ENCODE data around the gene RBM8A.
A peak's percentile ranks its signal among the peaks of the same experiment; 100 is the strongest.

RBM8A gene

DNA sequence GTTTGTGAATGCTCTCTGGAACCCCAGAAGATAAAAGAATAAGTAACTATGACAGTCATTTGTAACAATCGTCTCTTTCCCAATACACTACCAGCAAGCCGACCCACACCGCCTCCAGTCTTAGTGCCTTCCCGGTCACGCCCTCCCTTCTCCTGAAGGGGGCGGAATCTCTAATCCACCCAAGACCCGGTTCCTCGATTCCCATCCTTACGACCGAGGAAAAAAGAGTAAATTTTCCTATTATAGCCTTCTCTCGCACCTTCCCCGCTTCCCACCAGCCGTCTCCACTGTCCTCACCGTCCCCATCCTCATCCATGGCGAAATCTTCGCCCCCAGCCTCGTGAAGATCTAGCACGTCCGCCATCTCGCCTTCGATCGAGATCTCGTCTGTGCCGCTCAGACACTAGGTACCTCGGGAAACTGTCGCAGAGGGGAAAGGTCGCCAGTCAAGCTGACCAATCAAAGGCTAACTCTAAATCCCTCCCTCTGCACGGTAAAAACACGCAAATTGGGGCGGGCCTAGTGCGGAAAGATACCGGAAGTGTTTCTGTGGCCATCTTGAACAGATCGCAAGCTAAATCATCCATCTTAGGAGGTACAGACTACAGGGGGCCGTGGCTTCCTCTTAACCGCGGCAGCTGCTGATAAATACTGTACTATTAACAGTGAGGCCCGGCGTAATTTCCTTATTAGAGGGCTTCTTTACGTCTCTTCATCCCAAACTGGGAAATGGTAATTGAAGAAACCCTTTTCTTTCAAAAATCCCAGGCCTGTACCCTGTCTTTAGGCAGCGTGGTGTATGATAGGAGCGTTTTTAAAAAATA lies at the start of gene RBM8A:
Gene RBM8A (minus strand): TSS at position 422 of the 824 bp plus-strand sequence. CDS start 58 bp downstream, at position 364.
- peak; percentile 95 for DNase-seq

DNA sequence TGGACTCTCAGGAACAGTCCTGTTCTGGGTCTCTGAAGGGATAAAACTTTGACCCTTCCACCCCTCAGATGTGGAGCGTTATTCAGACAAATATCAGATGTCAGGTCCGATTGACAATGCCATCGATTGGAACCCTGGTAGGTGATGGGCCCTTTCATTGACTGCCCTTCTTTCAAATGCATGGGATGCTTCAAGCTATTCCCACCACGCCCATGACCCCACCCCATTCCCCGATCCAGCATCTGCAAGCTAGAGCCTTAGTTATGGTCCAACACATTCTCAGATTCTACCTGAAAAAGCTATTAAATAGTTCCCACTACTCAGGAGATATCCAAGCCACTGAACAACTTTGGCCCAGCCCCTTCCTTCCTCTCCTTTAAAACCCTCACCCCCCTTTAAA lies 49.7 kb upstream of the RBM8A start:
- no peak for DNase-seq

DNA sequence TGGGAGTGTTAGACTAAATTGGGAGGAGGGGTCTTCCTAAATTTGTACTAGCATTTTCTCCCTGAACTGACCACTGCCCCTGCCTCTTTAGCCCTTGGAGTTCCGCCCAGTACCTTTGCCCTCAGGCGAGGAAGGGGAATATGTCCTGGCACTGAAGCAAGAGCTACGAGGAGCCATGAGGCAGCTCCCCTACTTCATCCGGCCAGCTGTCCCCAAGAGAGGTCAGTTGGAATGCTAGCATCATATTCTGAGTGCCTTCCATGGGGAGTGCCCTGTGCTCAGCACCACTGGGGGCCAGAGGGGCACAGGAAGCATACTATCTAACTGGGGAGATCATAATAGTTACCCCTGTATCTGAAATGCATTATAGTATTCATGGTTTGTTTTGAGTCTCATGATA lies 47.9 kb upstream of the RBM8A start:
- DNase-seq: no peak

DNA sequence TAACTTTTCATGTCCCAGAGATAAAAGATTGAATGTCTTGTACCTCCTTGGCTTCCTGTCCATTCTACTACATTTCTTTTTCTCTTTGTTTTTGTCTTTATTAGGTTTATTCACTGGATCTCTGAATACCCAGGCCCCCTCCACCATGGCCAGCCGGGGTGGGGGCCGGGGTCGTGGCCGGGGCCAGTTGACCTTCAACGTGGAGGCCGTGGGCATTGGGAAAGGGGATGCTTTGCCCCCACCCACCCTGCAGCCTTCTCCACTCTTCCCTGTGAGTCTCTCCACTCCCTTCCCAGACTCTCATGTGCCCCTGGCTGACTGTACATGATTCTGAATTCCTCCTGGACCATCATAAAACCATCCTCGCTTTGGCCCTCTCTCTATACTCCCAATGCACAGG lies 47.4 kb upstream of the RBM8A start:
- no peak for DNase-seq

DNA sequence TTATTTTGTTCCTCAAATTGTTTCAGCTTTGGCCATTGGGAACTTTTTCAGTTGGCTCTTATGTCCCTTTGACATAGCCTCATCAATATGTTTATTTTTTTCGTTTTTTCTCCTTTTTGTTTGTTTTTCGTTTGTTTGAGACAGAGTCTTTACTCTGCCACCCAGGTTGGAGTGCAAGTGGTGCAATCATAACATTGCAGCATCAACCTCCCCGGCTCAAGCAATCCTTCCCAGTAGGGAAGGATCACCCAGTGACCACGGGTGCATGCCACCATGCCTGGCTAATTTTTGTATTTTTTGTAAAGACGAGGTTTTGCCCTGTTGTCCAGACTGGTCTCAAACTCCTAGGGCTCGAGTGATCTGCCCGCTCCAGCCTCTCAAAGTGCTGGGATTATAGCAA lies 45.3 kb upstream of the RBM8A start:
- DNase-seq: no peak

DNA sequence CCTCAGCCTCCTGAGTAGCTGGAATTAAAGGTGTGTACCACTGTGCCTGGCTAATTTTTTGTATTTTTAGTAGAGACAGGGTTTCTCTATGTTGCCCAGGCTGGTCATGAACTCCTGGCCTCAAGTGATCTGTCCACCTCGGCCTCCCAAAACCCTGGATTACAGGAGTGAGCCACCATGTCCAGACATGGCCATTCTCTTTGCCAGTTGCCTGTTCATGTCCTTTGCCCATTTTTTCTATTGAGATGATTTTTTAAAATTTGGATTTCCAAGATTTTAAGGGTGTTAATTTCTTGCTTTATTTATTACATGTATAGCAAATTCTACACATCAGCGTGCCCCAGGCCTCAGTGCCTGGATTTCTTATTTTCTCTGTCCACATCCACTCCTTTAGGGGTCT lies 40.0 kb upstream of the RBM8A start:
- no peak for DNase-seq

DNA sequence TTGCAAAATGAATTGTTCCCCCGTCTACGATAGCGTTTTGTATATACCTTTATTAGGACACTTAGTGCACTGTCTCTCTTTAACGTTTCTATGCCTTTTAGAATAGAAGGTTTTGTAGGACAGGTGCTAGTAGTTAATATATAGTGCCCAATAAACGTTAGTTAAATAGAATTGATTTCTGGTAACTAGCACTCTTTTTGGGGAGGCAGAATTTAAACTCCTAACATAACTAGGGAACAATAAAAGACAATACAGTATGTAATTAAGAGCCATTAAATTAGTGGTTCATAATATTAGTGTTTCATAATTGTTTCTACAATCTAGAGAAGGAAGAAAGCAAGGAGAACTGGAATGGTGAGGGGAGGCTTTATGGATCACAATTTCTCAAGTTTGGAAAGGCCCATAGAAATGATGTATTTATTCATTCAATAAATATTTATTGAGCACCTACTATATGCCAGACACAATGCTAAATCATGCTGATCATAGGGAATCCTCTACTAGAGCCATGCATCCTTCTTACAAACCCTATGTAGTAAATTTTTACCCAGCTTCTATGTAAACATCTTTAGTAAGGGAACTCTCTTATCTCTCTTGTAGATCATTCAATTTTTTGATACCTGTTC lies 37.9 kb upstream of the RBM8A start:
- no peak for DNase-seq

DNA sequence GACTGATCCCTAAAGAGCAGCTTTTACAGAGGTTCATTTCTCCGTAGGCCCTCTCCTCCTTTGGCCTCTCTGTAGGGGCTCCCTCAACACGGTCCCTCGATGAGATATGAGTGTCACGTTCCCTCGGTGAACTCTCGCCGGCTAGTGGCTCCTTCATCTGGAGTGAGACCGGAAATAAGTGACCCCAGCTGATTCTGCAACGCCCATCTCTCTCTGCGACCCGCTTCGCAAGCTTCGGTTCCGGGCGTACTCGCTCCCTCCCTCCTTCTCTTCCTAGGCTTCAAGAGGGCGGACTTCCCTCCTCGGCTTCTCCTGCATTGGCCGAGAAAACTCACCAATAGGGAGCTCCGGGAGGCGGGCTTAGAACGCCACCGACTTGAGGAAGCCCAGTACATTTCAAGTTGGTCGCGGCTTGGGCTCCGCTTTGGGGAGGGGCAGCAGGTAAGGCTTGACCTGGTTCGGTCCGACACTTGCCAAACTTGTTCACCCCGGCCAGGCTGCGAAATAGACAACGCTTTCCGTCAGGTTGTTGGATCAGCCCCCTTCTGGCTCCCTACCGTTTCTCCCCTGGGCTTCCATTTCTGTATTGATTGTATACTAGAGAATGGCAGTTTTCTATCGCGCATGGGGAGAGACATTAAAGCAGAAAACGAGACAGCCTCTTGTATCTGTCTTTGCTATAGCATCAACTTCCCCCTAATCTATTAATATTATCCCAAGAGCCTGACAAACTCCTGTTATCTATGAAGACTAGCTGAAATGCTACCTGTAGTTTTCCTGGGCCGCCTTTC lies 37.2 kb upstream of the RBM8A start, which contains the start of the genes ANKRD34A and POLR3GL:
Gene ANKRD34A (minus strand): TSS at position 248 of the 791 bp plus-strand sequence. CDS start 2,816 bp downstream, outside the sequence.
Gene POLR3GL (plus strand): TSS at position 363 of the 791 bp plus-strand sequence. CDS start 10,176 bp downstream, outside the sequence.
- no peak for DNase-seq

DNA sequence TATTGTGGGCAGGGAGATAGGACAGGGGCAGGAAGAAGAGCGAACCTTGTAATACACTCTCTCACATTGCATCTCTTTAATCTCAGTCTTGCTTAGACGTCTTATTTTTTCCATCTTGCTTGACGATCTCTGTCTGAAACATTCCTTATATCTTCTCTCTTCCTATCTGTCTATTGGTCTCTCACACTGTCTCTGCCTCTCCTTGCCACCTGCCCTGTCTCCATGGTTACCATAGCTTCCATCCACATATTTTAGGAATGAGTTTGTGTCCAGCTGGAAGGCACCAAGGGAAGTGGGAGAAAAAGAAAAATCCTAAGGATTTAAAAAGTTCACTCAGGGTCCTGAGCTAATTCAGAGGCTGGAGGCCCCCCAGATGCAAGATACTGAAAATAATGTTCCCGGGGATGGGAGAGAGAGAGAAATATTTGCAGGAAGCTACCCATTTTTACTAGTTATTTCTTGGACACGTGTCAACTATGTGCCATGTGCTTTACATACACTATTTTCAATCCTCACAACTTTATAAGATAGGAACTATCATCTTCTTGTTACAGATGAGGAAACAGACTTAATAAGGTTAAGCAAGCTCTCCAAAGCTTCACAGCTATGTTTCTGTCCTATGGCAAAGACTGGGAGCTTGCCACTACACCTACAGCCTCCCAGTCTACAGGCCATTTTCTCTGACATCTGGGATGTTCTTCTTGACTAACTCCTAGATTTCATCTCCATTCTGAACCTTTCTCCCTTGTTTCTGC lies 36.2 kb upstream of the RBM8A start:
- DNase-seq: no peak

DNA sequence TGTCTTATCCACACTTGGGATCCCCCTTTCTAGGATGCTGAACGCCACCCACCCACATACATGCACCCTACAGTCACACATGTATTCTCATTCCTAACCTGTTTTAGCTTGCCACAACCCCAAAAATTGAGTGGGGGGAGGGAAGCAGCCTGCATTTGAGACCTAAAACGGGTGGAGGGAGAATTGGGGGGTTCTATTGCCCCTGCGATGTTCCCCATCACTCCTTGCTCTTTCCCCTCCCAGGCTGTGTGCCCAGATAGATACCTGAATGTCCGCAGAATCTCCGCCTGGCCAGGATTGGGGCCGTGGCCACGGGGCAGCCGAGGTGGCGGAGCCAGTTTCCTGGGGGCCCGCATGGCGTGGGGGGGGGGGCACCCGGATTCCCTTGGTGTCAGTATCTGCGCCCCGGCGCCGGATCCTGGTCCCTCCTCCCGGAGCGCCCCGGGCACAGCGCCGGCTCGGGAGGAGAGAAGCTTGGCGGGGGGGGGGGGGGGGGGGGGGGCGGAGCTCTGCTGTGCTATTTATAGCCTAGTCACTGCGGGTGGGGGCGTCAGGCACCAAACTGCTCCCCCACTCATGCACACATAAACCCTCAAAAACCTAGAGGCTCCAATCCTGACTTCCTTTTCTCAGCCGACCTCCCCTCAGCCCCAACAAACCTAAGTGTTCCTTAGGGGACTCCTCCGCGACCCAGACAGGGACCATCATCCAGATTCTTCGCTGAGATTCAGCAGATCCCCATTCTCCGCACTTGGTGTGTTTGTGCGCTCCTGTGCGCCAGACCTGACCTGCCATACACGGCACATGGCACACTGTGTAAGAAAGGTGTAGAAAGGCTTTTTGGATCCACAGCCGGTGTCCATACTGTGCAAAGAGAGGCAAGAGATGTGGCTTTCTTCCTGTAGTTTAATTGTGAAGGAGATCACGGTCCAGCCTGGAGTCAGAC lies 35.1 kb upstream of the RBM8A start:
- no peak for DNase-seq

DNA sequence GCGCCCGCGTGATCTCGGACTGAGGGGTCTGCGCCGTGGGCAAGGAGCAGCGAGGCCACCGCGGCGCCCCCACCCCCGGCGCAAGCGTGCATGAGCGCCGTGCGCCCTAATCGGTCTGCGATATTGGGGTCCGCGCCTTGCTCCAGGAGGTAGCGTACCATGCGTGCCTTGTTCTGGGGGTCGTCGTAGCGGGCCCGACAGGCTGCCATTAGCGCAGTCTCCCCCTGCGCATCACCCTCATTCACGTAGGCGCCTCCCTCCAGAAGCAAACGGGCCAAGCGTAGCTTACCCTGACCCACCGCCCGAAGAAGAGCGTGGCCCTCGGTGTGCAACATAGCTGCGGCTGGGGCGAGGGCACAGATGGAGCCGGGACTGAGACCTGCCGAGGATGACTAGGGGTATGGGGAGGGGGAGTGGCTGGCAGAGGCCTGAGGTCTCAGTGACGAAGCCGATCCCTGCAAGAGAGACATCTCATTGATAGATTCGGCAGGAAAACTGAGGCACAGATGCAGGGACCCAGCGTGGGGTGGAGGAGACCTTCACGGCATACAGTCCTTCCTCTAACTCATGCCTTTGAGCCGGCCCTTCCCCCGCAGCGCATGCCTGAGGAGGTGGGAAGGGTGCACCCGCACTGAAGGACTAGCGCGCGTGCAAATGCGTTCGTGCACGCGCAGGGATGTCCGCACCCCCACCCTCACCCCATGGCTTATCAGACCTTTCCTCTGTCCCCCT lies 34.3 kb upstream of the RBM8A start:
- DNase-seq: no peak

DNA sequence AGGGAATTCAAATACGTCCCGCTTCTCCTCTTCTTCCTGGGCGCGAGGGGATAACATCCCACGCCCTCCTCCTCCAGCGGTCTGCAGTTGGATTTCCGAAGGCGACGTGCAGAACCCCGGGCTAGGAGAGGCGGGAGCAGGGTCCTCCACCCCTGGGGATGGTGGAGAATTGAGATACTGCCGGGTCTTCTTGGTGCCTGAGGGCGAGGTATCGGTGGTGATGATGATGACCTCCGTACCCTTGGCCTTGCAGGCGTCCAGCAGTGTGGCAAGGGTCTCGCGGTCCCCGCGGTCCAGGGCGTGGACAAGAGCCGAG lies 33.8 kb upstream of the RBM8A start:
- no peak for DNase-seq

DNA sequence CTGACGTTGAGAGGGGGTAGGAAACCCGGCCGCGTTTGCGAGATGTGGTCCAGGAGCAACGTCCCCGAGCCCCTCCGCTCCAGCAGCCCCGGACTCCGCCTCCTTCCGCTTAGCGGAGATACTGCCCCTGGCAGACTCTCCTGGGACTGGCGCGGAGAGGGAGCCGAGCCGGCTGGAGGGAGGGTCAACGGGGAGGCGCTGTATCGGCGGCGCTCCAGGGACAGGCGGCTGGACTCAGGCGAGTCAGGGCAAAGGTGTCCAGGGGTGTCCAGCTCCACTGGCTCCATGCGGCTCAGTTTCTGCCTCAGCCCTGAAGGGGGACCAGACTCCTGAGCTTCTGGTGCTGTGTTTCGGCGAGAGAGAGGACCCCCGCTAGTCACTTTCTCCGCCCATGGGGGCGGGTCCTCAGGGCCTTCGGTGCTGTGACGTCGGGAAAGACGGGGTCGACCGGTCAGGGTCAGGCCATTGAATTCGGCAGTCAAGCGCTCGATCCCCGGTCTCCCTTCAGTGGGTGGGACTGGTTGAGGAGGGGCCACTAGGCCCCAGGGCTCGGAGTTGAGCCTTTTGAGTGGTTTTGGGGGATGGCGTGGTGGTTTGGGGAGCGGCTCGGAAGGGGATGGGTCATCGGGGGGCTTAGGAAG lies 33.3 kb upstream of the RBM8A start:
- no peak for DNase-seq

DNA sequence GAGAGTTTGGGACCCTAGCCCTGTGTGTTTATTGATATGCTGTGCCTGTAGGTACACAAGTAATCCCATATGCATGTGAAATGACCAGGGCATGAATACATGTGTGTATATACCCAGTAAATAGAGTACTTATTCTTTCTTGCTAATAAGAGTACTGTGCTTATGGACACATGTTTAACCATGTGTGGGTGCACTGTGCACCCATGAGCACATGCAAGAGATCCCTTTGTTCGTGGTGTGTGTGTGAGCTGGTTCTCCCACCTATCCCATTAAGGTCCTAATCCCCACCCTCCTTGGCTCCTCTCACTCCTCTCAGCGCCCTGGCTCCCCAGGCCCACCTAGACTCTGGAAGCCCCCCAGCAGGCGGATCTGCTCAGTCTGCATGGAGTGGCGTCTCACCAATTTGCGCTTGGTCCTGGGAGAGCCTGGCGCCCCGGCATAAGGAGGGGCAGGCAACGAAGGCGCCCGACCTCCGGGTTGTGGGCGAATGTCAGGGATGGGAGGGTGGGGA lies 32.7 kb upstream of the RBM8A start:
- no peak for DNase-seq

DNA sequence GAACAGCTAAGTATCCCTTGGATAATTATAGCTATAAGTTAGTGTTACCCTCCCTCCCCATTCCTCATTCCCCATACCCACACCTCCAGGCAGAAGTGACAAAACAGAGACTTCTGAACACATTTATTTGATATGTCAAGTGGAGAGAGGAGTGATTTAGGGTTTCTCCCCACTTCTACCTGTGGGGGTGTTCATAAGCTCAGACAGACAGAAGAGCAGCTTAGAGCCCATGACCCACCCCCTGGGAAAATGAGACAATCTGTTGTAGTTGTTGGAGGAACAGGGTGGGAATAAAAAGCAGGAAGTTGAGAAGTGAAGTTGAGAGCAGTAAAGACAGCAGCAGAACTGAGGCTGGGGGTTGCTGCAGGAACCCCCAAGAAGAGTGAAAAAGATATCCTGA lies 32.0 kb upstream of the RBM8A start:
- no peak for DNase-seq

DNA sequence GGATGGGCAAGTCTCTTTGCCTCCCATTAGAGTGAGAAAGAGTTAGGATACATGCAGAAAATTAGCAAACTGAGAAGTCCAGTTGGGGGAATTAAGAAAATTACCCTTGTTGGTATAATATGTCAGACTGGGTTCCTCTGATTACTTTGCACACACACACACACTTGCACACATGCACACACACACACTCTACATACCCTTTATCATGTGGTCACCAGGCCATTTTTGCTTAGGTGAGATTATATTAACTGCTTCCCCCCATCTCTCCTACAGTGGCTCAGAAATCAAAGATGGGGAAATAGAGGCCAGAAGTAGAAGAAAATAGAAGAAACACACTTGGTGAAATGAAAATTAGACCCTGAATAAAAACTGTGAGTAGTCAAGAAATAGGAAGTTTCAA lies 31.4 kb upstream of the RBM8A start:
- DNase-seq: no peak

DNA sequence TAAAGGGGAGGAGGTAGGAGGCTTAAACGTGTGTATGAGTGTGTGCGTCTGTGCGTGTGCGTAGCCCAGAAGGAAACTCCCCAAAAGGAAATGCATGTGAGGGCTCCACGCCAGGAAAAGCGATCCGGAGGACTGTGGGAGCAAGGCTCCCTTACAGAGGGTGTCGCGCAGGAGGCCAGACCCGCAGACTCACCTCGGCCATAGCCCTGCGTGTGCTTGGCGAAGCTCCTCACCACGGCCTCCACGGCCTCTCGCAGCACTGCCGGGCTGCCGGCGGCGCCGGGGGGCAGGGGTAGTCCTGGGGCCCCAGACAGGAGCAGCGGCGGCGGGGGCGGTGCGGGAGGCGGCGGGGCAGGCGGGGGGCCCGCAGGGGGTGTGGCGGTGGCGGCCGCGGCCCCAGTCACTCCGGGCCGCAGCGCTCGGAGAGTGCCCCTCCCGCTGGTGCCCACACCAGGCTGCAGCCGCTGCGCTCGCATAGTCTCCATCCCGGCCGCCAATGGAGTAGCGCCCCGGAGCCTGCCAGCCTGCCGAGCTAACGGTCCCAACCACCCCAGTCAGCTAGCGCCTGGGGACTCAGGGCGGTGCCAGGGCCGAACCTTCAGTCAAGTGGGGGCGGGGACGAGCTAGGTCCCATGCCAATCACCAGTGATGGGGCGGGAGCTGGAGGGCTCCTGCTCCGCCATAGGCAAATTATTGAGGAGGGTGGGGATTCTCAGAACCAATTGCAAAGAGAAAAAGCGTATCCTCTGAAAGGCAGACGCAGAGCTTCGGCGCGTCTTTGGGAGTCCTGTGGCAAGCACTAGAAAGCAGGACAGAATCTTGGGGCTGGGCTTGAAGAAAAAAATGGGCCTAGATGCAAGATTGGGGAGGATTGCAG lies 30.4 kb upstream of the RBM8A start, which contains the start of gene LIX1L:
Gene LIX1L (minus strand): TSS at position 575 of the 877 bp plus-strand sequence. CDS start 90 bp downstream, at position 485.
- DNase-seq: peak; percentile 86

DNA sequence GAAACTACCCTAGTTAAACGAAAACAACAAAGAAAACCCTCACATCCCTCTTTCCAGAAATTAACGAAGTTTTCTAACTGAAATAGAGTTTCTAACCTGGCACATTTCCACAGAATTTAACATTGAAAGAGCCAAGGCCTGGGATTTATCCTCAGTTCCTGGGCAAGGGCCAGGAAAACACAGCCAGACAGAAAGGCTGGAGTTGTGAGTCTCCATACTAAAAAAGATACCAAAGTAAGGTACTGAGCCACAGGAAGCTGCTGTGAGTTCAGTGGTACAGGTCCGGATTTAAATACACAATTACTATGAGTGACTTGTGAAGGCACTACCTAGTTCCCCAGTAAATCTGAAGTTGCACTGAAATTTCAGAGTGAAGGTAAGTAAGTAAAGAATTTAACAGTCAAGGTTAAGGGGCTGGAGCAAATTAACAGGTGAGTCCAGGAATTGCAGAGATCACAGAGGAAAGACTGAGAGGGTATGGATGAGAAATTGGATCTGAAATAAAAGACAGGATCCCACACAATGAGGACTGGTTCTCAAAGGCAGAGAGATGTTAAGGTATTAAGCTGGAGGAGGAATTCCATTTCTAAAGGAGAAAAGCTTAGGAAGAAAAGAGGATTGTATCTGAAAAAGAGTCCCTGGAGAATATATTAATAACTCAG lies 29.6 kb upstream of the RBM8A start:
- no peak for DNase-seq

All from NCI-H1436 treated with DMSO at 0.1 percent for 48 hours (cell line).